GM18508 (cell line): Measurements from ENCODE around the gene L3MBTL4.
"Not testable (repeated sequence)": the region's sequence is repeated elsewhere in the genome, so short reads cannot be mapped to it uniquely, and the experiment has no call there.

Source experiments
- ATAC-seq: cut with Tn5 transposase; IDR thresholded peaks from one replicate; pipeline ENCODE4 v1.9.1; 2021; ENCODE audit warnings: moderate number of reproducible peaks; ENCODE audit not compliant: insufficient read depth, unreplicated experiment

Gene L3MBTL4

DNA sequence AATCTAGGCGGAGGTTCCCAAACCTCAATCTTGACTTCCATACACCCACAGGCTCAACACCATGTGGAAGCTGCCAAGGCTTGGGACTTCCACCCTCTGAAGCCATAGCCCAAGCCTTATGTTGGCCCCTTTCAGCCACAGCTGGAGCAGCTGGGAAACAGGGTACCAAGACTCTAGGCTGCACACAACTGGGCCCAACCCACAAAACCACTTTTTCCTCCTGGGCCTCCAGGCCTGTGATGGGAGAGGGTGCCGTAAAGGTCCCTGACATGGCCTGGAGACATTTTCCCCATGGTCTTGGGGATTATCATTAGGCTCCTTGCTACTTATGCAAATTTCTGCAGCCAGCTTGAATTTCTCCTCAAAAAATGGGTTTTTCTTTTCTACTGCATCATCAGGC lies 279.7 kb downstream of the L3MBTL4 start:
- not testable (repeated sequence) for ATAC-seq

DNA sequence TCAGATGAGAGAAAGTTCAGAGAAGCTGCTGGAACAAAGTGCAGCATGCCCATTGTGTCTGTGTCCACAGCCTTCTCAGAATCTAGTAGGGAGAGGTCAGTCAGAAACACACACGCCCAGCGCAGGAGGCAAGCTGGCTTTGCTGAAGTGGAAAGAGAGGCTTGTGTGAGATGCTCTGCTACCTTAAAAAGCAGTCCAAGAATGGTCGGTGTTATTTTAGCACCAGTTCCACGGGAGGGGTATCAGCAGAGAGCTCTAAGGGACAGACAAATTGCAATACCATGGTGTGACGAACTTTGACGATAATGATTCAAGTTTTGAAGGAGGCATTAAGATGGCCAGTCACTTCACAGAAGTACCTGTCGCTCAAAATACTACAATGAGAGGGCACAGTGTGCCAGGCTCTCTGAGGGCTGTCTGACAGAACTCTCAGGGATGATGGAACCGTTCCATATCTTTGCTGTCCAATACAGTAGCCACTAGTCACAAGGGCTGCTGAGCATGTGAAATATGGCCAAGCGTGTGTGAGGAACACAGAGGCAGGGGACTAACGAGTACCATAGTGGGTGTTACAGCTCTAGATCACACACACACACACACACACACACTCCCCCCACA lies 281.9 kb downstream of the L3MBTL4 start:
- ATAC-seq = no peak

DNA sequence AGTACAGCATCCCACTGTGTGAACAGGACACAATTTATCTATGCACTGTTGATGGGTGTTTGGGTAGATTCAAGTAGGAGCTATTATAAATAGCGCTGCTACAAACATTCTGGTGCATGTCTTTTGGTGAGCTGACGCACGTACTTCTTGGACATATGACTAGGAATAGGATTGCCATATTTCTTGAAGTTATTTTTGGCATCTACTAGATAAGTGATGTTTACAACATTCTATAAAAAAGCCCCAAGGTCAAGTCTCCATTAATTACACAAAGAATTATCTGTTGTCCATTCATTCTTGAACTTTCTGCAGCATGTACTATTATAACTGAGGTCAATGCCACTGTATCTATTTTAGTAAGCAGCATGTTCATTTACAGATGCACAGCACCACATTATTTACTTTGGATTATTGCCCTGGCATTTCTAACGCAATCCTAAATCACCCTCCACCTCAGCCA lies 293.9 kb downstream of the L3MBTL4 start:
- ATAC-seq = no peak

GRCh38 chr18:6119761-6120160 lies 294.9 kb downstream of the L3MBTL4 start:
- no peak for ATAC-seq

DNA sequence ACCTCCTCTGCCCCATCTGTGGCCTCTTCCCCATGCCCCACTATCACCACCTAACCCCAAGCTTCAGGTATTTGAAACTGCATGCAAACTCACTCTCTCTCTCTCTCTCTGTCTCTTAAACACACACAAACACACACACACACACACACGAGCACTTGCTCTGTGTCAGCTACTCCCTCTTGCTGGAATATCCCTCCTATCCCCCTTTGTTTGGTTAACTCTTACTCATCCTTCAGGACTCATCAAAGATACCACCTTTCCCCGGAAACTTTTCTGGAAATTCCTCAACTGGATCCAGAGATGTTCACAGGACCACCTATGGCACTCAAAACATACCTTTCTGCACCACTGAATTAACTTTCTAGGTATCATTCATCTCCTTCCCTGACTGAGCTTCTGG lies 296.6 kb downstream of the L3MBTL4 start:
- ATAC-seq = no peak

GRCh38 chr18:6115710-6116109 lies 299.0 kb downstream of the L3MBTL4 start:
- ATAC-seq = no peak

GRCh38 chr18:6113650-6114049 lies 301.1 kb downstream of the L3MBTL4 start:
- no peak for ATAC-seq

GRCh38 chr18:6111726-6112125 lies 303.0 kb downstream of the L3MBTL4 start:
- ATAC-seq = no peak

DNA sequence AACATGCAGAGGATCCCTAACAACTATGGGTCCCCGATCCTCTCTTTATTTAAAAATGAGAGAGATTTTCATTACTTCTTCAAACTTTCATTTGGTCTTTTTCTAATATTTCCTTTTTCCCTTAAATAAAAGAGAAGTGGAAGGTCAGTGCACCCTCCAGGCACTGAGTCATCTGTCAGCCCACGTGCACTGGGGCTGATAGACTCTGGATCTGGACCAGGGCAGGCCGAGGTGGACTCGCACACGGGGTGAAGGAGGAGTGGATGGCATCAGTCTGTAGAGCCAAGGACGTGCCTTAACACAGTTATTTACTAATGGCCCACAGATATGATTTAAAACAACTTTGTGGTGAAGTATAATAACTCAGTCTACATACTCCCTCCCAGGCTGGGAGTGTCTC lies 305.0 kb downstream of the L3MBTL4 start:
- ATAC-seq = no peak

DNA sequence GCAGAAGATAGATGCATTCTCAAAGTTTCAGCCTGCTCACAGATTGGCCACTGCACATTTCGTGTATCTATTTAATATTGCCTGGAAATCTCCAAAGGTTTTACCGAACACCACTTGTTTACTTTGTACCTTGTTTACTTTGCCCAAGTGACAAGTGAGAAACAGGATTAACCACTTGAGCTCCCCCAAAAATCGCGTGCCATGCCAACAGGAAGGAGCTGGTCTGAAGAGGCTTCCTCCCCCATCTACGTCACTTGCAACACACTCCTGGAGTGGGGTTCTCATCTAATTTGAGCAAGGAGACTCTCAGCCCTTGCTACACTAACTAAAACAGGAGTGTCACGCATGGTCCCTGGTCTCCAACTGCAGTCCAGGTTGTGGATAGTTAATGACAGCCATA lies 306.9 kb downstream of the L3MBTL4 start:
- no peak for ATAC-seq

- ATAC-seq = no peak
These were observed 308.5 kb downstream of the L3MBTL4 start for GRCh38 chr18:6106091-6106685.

GRCh38 chr18:6103741-6104140 lies 311.0 kb downstream of the L3MBTL4 start:
- ATAC-seq = no peak

- ATAC-seq = no peak
These were observed 318.0 kb downstream of the L3MBTL4 start for GRCh38 chr18:6096730-6097129.

DNA sequence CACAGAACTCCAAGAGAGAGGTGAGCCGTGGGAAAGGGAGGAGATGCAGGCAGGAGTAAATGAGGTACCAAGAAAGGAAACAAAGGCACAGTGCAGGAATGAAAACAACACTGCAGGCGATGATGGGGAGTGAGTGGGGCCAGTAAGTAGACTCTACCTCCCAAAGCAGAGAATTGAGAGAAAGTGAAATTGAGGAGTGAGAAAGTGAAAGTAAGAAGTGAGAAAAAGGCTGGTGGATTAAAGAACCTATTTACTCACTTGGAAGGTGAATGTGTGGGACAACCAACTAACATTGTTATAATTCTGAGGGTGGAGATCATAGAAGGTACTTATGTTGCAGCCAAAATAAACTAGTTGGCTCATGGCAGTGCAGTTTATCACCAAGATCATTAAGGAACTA lies 326.3 kb downstream of the L3MBTL4 start:
- ATAC-seq = no peak

DNA sequence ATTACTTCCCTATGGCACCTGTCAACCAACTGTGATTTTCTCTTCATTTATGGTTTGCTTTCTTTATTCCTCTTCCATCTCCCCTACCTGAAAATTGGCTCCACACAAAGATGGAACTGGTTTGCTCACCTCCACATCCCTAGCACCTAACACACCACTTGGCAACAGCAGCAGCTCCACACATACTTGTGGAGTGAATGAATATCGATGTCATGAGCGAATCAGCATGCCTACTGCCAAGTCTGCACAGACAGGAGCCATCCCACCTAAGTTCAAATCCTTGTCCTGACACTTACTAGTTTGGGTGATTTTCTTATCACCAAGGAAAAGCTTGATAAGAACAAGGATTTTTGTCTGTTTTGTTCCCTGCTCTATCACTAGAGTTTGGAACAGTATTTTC lies 328.0 kb downstream of the L3MBTL4 start:
- ATAC-seq = no peak

- no peak for ATAC-seq
These were observed 335.3 kb downstream of the L3MBTL4 start for GRCh38 chr18:6079406-6079805.

GRCh38 chr18:6078877-6079276 lies 335.8 kb downstream of the L3MBTL4 start:
- ATAC-seq = no peak

DNA sequence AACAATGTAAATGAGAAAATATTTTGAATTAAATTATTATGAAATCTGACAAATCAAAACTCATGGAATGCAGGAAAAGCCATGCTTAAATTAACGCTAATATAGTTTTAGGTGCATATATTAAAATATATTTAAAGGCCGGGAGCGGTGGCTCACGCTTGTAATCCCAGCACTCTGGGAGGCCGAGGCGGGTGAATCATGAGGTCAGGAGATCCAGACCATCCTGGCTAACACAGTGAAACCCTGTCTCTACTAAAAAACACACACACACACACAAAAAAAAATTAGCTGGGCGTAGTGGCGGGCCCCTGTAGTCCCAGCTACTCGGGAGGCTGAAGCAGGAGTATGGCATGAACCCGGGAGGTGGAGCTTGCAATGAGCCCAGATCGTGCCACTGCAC lies 342.3 kb downstream of the L3MBTL4 start:
- ATAC-seq = not testable (repeated sequence)

GRCh38 chr18:6069539-6069938 lies 345.2 kb downstream of the L3MBTL4 start:
- ATAC-seq = no peak

- ATAC-seq = no peak
These were observed 345.6 kb downstream of the L3MBTL4 start for GRCh38 chr18:6069103-6069502.

DNA sequence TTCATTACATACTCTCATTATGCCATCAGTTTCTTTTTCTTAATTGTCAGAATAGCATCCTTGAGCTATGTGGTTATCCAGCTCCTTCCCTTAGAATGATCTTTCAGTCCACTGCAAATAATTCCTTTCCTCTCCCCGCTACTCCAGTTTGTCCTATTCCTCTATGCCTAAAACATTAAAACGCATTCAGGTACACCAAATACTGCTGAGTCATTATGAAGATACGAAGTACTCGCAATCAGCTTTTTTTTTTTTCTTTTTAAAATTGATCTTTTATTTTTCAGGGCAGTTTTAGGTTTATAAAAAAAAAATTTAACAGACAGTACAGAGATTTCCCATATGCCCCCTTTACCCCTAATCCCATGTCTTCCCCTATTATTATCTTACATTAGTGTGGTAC lies 354.6 kb downstream of the L3MBTL4 start:
- no peak for ATAC-seq

GRCh38 chr18:6059551-6059950 lies 355.2 kb downstream of the L3MBTL4 start:
- ATAC-seq = no peak
